WTC11 (cell line): ENCODE measurements around the gene NTRK3. TPM values are rescaled to one million over a fixed set of nuclear protein-coding genes. Genes with fewer than 3 reads are reported as not detected.

Experiments
- ATAC-seq: fragments of 200-7000 bp; cut with Tn5 transposase; 2 replicates; pipeline ENCODE4 v1.10.0; 2021; ENCODE audit warnings: mild to moderate bottlenecking, moderate library complexity
- CTCF ChIA-PET: fragments of 300-600 bp; sonication (Branson Sonifier 250); formaldehyde crosslinking; loops from one replicate; lab custom pipeline; 2021; ENCODE audit warnings: antibody characterized with exemption; lab: Charles Lee
- POLR2A ChIA-PET: fragments of 350-600 bp; sonication (Branson Sonifier 250); formaldehyde crosslinking; loops from one replicate; lab custom pipeline; 2021; ENCODE audit warnings: antibody characterized with exemption; lab: Charles Lee
- DNase-seq: peaks from one replicate; pipeline ENCODE4 v3.0.0; 2021; ENCODE audit warnings: low spot score
- H3K27ac Mint-ChIP-seq: 2 replicates; pipeline ENCODE4 v1.8.0; 2021; ENCODE audit warnings: mixed read lengths
- H3K27me3 Mint-ChIP-seq: 2 replicates; pipeline ENCODE4 v1.8.0; 2021; ENCODE audit warnings: low read depth, mild to moderate bottlenecking, moderate library complexity, mixed read lengths
- H3K36me3 Mint-ChIP-seq: 2 replicates; pipeline ENCODE4 v1.8.0; 2021; ENCODE audit warnings: mixed read lengths
- H3K4me1 Mint-ChIP-seq: 2 replicates; pipeline ENCODE4 v1.8.0; 2022; ENCODE audit warnings: mixed read lengths
- H3K4me3 Mint-ChIP-seq: 2 replicates; pipeline ENCODE4 v1.8.0; 2021; ENCODE audit warnings: mild to moderate bottlenecking, moderate library complexity, mixed read lengths
- H3K9me3 Mint-ChIP-seq: 2 replicates; pipeline ENCODE4 v1.8.0; 2021; ENCODE audit warnings: mixed read lengths
- CDX4 ChIP-seq: fragments of 250-450 bp; sonication (Bioruptor Pico); IDR thresholded peaks from 2 replicates; pipeline ENCODE4 v1.9.0; 2021; ENCODE audit warnings: moderate library complexity, mild to moderate bottlenecking, inconsistent platforms, borderline replicate concordance
- GABPB1 ChIP-seq: sonication (generic); formaldehyde crosslinking; IDR thresholded peaks from 2 replicates; pipeline ENCODE4 v1.8.1; 2023; ENCODE audit warnings: mild to moderate bottlenecking, missing genetic modification reagents
- NR1H2 ChIP-seq: sonication (generic); formaldehyde crosslinking; IDR thresholded peaks from 2 replicates; pipeline ENCODE4 v1.9.0; 2021; ENCODE audit warnings: mild to moderate bottlenecking, moderate library complexity, missing genetic modification reagents
- NR2C2 ChIP-seq: sonication (generic); formaldehyde crosslinking; IDR thresholded peaks from 2 replicates; pipeline ENCODE4 v1.8.0; 2022; ENCODE audit warnings: mild to moderate bottlenecking, missing genetic modification reagents
- OVOL2 ChIP-seq: fragments of 250-450 bp; sonication (Bioruptor Pico); IDR thresholded peaks from 2 replicates; pipeline ENCODE4 v1.9.0; 2021; ENCODE audit warnings: mild to moderate bottlenecking, borderline replicate concordance
- SOX15 ChIP-seq: fragments of 250-450 bp; sonication (Bioruptor Pico); IDR thresholded peaks from 2 replicates; pipeline ENCODE4 v1.9.0; 2021; ENCODE audit warnings: mild to moderate bottlenecking
- total RNA-seq: library from RNA; stranded (reverse); gene quantifications from 3 replicates; pipeline ENCODE4 v1.2.3, GENCODE V29; 2021
- TF ChIP-seq, protein P1 (sequence below): sonication (generic); formaldehyde crosslinking; conservative IDR thresholded peaks from 2 replicates; pipeline ENCODE4 v1.8.1; 2023; ENCODE audit warnings: mild to moderate bottlenecking, low read depth, missing genetic modification reagents, moderate library complexity
- TF ChIP-seq, protein P2 (sequence below): sonication (generic); formaldehyde crosslinking; IDR thresholded peaks from 2 replicates; pipeline ENCODE4 v1.8.1; 2022; ENCODE audit warnings: missing genetic modification reagents, borderline replicate concordance

Gene NTRK3
- total RNA-seq, 1 experiment from 2014 or later, result 12.3 TPM

DNA sequence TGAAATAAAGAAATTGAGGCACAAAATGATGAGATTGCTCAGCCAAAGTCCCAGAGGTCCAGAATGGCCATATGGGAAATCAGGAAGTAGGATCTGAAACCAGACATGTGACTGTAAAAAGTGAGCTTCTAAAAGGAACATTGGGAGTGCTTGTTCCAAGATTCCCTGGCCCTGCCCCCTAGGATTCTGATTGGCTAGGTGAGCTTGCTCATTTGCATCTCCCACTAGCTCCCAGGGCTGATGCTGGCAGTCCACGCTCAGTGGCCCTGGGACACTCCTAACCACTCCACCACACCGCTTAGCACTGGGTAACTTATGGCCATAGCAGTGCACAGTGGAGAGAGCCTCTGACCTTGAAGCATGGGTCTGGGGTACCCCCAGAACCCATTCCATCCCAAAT is 326.7 kb downstream of the NTRK3 start:
- Mint-ChIP-seq H3K27me3 (no peaks in the 10 kb centered on the region), H3K4me3 (no peak overlapping the region), H3K4me1 (no peaks in the 10 kb centered on the region), H3K27ac (no peak overlapping the region), H3K36me3 (no peaks in the 10 kb centered on the region), H3K9me3 (no peaks in the 10 kb centered on the region; the same call in 1 of the 2 replicates)
- CTCF ChIA-PET, result no interaction called here
- ATAC-seq (peak; percentile 56; the same call in 1 of the 2 replicates), DNase-seq (no peak)
- POLR2A ChIA-PET, result no interaction called here
- TF ChIP-seq SOX15 (no peak), NR1H2 (CRISPR knock-in tag) (no peak)
- TF ChIP-seq, protein P1, sequence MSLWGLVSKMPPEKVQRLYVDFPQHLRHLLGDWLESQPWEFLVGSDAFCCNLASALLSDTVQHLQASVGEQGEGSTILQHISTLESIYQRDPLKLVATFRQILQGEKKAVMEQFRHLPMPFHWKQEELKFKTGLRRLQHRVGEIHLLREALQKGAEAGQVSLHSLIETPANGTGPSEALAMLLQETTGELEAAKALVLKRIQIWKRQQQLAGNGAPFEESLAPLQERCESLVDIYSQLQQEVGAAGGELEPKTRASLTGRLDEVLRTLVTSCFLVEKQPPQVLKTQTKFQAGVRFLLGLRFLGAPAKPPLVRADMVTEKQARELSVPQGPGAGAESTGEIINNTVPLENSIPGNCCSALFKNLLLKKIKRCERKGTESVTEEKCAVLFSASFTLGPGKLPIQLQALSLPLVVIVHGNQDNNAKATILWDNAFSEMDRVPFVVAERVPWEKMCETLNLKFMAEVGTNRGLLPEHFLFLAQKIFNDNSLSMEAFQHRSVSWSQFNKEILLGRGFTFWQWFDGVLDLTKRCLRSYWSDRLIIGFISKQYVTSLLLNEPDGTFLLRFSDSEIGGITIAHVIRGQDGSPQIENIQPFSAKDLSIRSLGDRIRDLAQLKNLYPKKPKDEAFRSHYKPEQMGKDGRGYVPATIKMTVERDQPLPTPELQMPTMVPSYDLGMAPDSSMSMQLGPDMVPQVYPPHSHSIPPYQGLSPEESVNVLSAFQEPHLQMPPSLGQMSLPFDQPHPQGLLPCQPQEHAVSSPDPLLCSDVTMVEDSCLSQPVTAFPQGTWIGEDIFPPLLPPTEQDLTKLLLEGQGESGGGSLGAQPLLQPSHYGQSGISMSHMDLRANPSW (CRISPR knock-in tag), result no peak
- TF ChIP-seq, all 79 proteins: peak for 0

- Mint-ChIP-seq H3K36me3 (no peaks in the 10 kb centered on the region), H3K27ac (no peak overlapping the region), H3K27me3 (no peaks in the 10 kb centered on the region), H3K4me1 (no peaks in the 10 kb centered on the region), H3K4me3 (no peak overlapping the region), H3K9me3 (no peaks in the 10 kb centered on the region; the same call in 1 of the 2 replicates)
- DNase-seq, result no peak
- ChIA-PET CTCF (no interaction called here), POLR2A (no interaction called here)
- ATAC-seq, result no peak
- no peak for TF ChIP-seq OVOL2 (CRISPR knock-in tag)
Measured at GRCh38 chr15:87924433-87924832, 332.1 kb downstream of the NTRK3 start.

DNA sequence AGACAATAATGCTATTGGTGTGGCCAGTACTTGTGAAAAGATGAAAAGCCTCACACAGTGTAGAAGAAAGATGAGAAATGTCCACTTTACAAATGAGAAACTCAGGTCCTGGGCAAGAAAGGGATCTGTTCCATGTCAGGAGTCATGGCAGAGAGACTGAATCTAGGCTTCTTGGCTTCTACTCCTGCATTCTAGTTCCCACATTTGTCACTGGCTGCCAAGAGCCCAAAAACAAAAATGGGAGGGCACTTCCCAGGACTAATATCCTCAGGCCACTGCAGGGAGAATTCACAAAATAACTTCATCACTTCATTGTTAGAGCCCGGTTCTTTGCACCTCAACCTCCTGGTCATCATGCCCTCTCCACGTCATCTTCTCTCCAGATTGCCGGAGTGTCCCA is 337.5 kb downstream of the NTRK3 start:
- Mint-ChIP-seq H3K27ac (no peak overlapping the region), H3K9me3 (peaks cover 19% of the 10 kb centered on the region), H3K4me1 (no peaks in the 10 kb centered on the region), H3K36me3 (no peaks in the 10 kb centered on the region), H3K27me3 (no peaks in the 10 kb centered on the region; the same call in 1 of the 2 replicates), H3K4me3 (no peak overlapping the region)
- TF ChIP-seq GABPB1 (CRISPR knock-in tag) (no peak), CDX4 (CRISPR knock-in tag) (no peak)
- TF ChIP-seq, protein P2, sequence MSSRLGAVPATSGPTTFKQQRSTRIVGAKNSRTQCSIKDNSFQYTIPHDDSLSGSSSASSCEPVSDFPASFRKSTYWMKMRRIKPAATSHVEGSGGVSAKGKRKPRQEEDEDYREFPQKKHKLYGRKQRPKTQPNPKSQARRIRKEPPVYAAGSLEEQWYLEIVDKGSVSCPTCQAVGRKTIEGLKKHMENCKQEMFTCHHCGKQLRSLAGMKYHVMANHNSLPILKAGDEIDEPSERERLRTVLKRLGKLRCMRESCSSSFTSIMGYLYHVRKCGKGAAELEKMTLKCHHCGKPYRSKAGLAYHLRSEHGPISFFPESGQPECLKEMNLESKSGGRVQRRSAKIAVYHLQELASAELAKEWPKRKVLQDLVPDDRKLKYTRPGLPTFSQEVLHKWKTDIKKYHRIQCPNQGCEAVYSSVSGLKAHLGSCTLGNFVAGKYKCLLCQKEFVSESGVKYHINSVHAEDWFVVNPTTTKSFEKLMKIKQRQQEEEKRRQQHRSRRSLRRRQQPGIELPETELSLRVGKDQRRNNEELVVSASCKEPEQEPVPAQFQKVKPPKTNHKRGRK (CRISPR knock-in tag), result no peak
- TF ChIP-seq, protein P1 (CRISPR knock-in tag), result no peak
- CTCF ChIA-PET, result no interaction called here
- ATAC-seq (no peak), DNase-seq (no peak)
- POLR2A ChIA-PET, result no interaction called here

DNA sequence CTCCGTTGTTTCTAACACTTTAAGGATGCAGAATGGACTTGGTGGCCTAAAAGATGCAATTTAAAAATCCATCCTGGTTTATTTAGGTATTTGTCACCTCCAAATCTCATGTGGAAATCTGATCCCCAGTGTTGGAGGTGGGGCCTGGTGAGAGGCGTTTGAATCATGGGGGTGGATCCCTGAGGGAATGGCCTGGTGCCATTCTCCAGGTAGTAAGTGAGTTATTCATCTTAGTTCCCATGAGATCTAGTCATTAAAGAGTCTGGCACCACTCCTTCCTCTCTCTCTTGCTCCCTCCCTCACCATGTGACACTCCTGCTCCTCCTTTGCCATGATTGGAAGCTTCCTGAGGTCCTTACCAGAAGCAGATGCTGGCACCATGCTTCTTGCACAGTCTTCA is 339.1 kb downstream of the NTRK3 start:
- ATAC-seq (no peak), DNase-seq (no peak)
- no peaks in the 10 kb centered on the region; the same call in 1 of the 2 replicates for H3K27me3 Mint-ChIP-seq
- no peaks in the 10 kb centered on the region for H3K4me1 Mint-ChIP-seq
- ChIA-PET POLR2A (no interaction called here), CTCF (no interaction called here)
- H3K27ac Mint-ChIP-seq, result no peak overlapping the region
- no peaks in the 10 kb centered on the region for H3K36me3 Mint-ChIP-seq
- TF ChIP-seq NR2C2 (CRISPR knock-in tag), result no peak
- no peak overlapping the region for H3K4me3 Mint-ChIP-seq
- H3K9me3 Mint-ChIP-seq, result peaks cover 19% of the 10 kb centered on the region
